ENCODE results near the gene KANK3.

Gene KANK3

DNA sequence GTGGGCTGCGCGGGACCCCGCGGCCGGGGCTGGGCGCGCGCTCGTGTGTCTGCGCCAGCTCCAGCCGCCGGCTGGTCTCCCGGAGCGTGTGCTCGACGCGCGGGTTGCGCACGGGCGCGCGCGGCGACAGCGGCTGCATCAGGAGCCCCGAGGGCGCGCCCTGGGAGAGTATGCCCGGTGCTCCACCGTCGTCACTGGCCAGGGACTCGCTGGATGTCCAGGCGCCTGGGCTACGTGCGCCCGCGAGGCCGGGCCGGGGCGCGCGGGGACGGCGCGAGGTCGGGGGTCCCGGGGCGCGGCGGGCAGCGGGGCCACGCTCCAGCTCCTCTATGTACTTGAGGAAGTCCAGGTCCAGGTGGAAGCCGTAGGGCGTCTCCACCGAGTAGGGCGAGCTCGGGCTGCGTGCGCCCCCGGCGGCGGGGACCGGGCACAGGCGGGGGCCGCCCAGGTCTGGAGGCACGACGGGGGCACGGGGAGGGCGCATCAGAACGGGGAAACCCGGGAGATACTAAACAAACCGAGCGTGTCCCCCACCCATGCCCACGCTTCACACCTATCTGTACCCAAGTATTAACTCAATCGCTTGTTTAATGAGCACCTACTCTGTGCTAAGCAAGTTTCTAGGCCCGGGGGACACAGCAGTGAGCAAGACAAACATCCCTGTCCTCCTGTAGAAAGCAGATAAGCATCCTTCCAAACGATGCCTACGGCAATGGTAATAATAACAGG lies 7.6 kb downstream of the KANK3 start:
- no peak for TF ChIP-seq TAF1 (IDR thresholded peaks at IDR 0.05; ENCODE audit: borderline replicate concordance, insufficient read depth, low read length)
- TF ChIP-seq POLR2AphosphoS5 (IDR thresholded peaks at IDR 0.05; ENCODE audit: low read depth, low read length): no peak
- no peak for TF ChIP-seq SIN3A (IDR thresholded peaks at IDR 0.05; ENCODE audit: borderline replicate concordance, insufficient read depth, low read length)
- TF ChIP-seq FOXP2 (optimal IDR thresholded peaks at IDR 0.05; ENCODE audit: borderline replicate concordance, extremely low read depth, extremely low read length, insufficient read depth): no peak
- TF ChIP-seq, protein P1, sequence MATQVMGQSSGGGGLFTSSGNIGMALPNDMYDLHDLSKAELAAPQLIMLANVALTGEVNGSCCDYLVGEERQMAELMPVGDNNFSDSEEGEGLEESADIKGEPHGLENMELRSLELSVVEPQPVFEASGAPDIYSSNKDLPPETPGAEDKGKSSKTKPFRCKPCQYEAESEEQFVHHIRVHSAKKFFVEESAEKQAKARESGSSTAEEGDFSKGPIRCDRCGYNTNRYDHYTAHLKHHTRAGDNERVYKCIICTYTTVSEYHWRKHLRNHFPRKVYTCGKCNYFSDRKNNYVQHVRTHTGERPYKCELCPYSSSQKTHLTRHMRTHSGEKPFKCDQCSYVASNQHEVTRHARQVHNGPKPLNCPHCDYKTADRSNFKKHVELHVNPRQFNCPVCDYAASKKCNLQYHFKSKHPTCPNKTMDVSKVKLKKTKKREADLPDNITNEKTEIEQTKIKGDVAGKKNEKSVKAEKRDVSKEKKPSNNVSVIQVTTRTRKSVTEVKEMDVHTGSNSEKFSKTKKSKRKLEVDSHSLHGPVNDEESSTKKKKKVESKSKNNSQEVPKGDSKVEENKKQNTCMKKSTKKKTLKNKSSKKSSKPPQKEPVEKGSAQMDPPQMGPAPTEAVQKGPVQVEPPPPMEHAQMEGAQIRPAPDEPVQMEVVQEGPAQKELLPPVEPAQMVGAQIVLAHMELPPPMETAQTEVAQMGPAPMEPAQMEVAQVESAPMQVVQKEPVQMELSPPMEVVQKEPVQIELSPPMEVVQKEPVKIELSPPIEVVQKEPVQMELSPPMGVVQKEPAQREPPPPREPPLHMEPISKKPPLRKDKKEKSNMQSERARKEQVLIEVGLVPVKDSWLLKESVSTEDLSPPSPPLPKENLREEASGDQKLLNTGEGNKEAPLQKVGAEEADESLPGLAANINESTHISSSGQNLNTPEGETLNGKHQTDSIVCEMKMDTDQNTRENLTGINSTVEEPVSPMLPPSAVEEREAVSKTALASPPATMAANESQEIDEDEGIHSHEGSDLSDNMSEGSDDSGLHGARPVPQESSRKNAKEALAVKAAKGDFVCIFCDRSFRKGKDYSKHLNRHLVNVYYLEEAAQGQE (IDR thresholded peaks at IDR 0.05; ENCODE audit: insufficient read depth in 1 of 2, low read depth in 2 of 2, low read length in 2 of 2): no peak

DNA sequence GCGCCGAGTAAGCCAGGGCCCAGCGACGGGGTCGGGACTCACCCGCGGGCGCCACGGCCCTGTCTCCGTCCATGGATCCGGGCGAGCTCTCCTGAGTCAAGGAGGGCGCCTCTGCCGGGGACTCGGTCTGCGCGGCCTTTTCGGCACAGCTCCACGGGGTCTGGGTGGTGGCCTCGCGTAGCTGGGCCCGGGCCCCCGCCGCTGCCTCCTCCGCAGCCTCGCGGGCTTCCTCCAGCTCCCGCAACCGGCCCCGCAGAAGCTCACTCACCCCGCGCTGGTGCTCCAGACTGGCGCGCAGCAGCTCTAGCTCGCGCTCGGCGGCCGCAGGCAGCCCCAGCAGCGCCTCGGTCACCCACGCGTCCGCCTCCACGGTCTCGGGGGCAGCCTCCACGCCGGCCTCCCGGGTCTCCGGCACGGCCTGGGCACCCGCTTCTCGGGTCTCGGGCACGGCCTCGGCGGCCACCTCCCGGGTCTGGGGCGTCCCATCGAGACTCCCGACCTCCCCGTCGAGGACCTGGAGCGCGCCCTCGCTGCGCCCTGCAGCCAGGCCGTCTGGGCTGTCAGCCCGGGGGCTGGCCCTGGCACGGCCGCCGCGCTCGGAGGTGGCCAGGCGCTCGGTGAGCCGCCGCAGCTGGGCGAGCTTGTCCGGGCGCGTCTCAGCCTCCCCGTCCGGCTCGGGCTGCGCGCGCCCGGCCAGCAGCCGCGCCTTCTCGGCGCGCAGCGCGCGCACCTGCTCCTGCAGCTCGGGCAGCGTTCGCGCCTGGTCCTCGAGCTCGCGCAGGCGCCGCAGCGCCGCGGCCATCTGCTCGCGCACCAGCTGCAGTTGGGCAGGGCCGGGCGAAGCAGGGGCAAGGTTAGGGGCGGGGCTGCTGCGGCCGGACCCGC lies 8.4 kb downstream of the KANK3 start:
- TF ChIP-seq FOXP2 (optimal IDR thresholded peaks at IDR 0.05; ENCODE audit: borderline replicate concordance, extremely low read depth, extremely low read length, insufficient read depth): peak; percentile 55
- TF ChIP-seq TAF1 (IDR thresholded peaks at IDR 0.05; ENCODE audit: borderline replicate concordance, insufficient read depth, low read length): no peak
- no peak for TF ChIP-seq POLR2AphosphoS5 (IDR thresholded peaks at IDR 0.05; ENCODE audit: low read depth, low read length)

DNA sequence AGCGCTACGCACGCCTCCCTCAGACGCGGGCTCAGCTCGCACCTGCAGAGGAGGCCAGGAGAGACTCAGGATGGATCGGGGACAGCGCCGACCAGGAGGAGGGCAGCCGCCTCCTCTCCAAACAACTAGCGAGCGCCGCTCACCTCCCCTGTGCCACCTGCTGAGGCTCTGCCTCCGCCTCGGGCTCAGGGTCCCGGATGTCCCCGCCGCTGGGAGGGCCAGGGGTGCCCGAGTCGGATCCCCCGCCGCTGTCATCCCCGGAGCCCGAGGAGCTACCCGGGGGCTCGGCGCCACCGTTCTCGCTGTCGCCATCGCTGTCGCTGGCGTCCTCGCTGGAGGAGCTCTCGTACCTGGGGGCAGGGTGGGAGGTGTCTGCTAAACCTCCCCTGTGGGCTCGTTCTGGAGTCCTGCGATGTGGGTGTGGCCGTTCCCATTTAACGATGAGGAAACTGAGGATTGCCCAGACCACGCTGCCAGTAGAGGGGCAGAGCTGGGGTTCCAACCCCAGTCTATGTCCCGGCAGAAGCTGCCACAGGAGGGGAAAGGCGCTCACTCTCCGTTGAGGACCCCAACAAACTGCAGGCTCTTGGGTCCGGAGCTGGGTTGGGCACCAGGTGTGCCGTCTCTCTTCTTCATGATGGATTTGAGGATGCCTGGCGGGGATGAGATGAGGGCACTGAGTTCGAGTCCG lies 9.2 kb downstream of the KANK3 start:
- TF ChIP-seq TAF1 (IDR thresholded peaks at IDR 0.05; ENCODE audit: borderline replicate concordance, insufficient read depth, low read length) (no peak), POLR2AphosphoS5 (IDR thresholded peaks at IDR 0.05; ENCODE audit: low read depth, low read length) (no peak), FOXP2 (optimal IDR thresholded peaks at IDR 0.05; ENCODE audit: borderline replicate concordance, extremely low read depth, extremely low read length, insufficient read depth) (no peak), SIN3A (IDR thresholded peaks at IDR 0.05; ENCODE audit: borderline replicate concordance, insufficient read depth, low read length) (no peak)
- TF ChIP-seq, protein P1 (IDR thresholded peaks at IDR 0.05; ENCODE audit: insufficient read depth in 1 of 2, low read depth in 2 of 2, low read length in 2 of 2): no peak

DNA sequence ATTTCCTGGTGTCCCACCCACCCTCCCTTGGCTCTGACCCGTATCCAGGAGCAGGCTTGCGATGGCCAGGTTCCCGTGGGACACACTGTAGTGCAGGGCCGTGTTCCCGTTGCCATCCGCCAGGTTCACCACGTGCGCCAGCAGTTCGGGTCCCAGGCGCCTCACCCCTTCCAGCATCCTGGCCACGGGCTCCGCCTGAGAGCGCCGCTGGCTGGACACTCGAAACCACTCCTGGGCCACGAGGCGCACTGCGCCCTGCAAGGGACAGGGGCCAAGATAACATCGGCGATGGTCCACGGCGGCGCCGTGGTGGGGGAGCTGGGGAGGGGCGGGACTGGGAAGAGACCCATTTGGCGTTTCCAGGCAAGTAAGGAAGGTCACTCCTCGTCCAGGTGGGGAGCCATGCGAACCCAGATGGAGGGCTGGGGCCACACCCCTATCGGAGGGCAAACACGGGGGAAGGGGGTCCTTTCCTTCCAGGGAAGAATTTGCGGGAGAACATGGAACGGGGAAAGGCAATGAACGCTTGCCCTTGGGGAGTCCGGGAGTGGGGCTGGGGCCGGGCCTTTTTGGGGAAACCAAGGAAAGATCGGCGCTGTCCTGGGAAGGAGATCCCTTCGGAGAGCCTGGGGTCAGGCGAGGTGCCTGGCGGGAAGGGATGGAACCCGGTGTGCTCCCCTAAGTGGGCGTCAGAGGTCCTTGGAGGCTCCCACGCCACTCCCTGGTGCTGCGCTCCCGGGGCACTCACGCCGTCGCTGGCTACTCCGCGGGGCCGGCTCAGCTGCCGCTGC lies 9.9 kb downstream of the KANK3 start:
- no peak for TF ChIP-seq TAF1 (IDR thresholded peaks at IDR 0.05; ENCODE audit: borderline replicate concordance, insufficient read depth, low read length)

DNA sequence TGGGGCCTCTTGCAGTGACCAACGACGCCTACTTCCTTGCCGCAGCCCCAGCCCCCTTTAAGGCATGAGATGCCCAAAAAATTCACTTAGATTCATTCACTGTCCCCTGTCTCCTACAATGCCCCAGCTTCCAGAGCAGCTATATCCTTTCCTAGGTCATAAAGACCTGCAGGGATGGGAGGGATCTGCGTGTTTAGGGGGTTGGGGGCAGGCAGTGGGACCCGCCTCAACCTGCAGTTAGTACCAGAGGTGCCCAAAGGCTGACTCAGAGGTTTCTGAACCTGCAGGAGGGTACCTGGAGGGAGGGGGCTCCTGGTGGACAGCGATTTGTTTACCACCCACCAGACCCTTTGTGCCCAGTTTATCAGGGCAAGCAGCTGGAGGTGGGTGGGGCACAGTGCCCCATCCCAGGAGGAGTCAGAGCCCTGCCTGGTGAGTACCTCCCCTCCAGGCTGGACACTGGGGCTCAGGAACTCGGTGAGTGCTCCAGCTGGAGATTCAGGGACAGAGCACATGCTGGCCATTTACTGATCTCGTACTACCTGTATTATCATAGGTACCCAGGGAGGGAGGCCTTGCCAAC lies 11.7 kb downstream of the KANK3 start:
- no peak for TF ChIP-seq POLR2AphosphoS5 (IDR thresholded peaks at IDR 0.05; ENCODE audit: low read depth, low read length)
- no peak for TF ChIP-seq SIN3A (IDR thresholded peaks at IDR 0.05; ENCODE audit: borderline replicate concordance, insufficient read depth, low read length)
- no peak for TF ChIP-seq TAF1 (IDR thresholded peaks at IDR 0.05; ENCODE audit: borderline replicate concordance, insufficient read depth, low read length)
- TF ChIP-seq, protein P1 (IDR thresholded peaks at IDR 0.05; ENCODE audit: insufficient read depth in 1 of 2, low read depth in 2 of 2, low read length in 2 of 2): no peak
- no peak for TF ChIP-seq FOXP2 (optimal IDR thresholded peaks at IDR 0.05; ENCODE audit: borderline replicate concordance, extremely low read depth, extremely low read length, insufficient read depth)
